Measurements from ENCODE around the gene CD79B. TPM values are rescaled to one million over a fixed set of nuclear protein-coding genes. Genes with fewer than 3 reads are reported as not detected.
A peak's percentile ranks its signal among the peaks of the same experiment; 100 is the strongest.
"Not testable (repeated sequence)": the region's sequence is repeated elsewhere in the genome, so short reads cannot be mapped to it uniquely, and the experiment has no call there.

CD79B gene
- total and polyA plus RNA-seq, 4 donors, result 1.8 to 8.7 (median 5.0) TPM

DNA sequence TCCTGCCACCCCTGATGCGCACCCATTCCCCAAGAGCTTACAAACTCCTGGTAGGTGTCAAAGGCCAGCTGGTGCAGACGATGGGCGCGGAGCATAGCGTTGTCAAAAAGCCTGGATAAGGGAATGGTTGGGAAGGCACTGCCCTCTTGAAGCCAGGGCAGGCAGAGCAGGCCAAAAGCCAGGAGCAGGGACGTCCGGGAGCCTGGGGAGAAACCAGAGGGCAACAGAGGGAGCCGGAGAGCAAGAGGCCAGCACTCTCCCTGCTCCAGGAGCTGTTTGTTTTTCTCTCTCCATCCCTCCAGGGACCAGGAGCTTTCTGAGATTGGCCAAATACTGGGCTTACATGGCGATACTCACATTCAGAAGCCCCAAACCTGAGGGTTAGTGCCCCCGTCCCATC is 13.8 kb downstream of the CD79B start:
- H3K9me3 ChIP-seq (ENCODE audit: control insufficient read depth in 4 of 4, insufficient read depth in 3 of 4, low read length in 3 of 4), result no peaks in the 10 kb centered on the region
- ATAC-seq (ENCODE audit: insufficient read depth, low FRiP score) (no peak), DNase-seq (no peak)
- no peak overlapping the region for H3K4me3 ChIP-seq
- no peak overlapping the region for H3K27ac ChIP-seq (ENCODE audit: low read depth in 1 of 2, low read length in 1 of 2)
- TF ChIP-seq, protein P1, sequence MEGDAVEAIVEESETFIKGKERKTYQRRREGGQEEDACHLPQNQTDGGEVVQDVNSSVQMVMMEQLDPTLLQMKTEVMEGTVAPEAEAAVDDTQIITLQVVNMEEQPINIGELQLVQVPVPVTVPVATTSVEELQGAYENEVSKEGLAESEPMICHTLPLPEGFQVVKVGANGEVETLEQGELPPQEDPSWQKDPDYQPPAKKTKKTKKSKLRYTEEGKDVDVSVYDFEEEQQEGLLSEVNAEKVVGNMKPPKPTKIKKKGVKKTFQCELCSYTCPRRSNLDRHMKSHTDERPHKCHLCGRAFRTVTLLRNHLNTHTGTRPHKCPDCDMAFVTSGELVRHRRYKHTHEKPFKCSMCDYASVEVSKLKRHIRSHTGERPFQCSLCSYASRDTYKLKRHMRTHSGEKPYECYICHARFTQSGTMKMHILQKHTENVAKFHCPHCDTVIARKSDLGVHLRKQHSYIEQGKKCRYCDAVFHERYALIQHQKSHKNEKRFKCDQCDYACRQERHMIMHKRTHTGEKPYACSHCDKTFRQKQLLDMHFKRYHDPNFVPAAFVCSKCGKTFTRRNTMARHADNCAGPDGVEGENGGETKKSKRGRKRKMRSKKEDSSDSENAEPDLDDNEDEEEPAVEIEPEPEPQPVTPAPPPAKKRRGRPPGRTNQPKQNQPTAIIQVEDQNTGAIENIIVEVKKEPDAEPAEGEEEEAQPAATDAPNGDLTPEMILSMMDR (IDR thresholded peaks at IDR 0.05; ENCODE audit: control extremely low read depth, extremely low read depth), result no peak
- H3K4me1 ChIP-seq (ENCODE audit: control insufficient read depth in 5 of 5, insufficient read depth in 5 of 5, low read length in 5 of 5), result no peaks in the 10 kb centered on the region
- 69 to 87% methylated on average over 10 of the region's 10 CpGs for WGBS, 2 donors
- peaks cover 0 to 3% (median 0%) of the 10 kb centered on the region in 4 donors for H3K36me3 ChIP-seq (ENCODE audit: control insufficient read depth in 4 of 4, insufficient read depth in 4 of 4, low read length in 4 of 4)
- H3K9ac ChIP-seq (ENCODE audit: insufficient read depth in 1 of 2, low read length in 2 of 2), result no peak overlapping the region
- no peaks in the 10 kb centered on the region for H3K27me3 ChIP-seq (ENCODE audit: control insufficient read depth in 3 of 3, insufficient read depth in 3 of 3, low read length in 2 of 3)

DNA sequence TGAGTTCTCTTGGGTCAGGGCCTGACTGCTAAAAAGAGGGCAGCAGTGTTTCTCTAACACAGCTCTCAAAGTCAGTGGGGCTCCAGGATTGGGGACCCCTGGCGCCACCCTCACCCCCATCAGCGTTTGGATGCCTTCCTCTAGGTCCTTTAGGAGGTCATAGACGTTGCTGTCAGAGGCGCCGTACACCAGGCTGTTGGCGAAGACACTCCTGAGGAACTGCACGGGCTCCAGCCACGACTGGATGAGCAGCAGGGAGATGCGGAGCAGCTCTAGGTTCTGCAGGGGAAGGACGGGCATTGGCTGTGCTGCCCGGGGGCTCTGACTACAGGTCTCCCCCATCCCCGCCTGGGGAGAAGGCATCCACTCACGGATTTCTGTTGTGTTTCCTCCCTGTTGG is 14.5 kb downstream of the CD79B start:
- Histone ChIP-seq H3K9ac (ENCODE audit: insufficient read depth in 1 of 2, low read length in 2 of 2) (no peak overlapping the region), H3K27me3 (ENCODE audit: control insufficient read depth in 3 of 3, insufficient read depth in 3 of 3, low read length in 2 of 3) (no peaks in the 10 kb centered on the region), H3K4me3 (no peak overlapping the region), H3K4me1 (ENCODE audit: control insufficient read depth in 5 of 5, insufficient read depth in 5 of 5, low read length in 5 of 5) (no peaks in the 10 kb centered on the region), H3K9me3 (ENCODE audit: control insufficient read depth in 4 of 4, insufficient read depth in 3 of 4, low read length in 3 of 4) (no peaks in the 10 kb centered on the region), H3K27ac (ENCODE audit: low read depth in 1 of 2, low read length in 1 of 2) (no peak overlapping the region), H3K36me3 (ENCODE audit: control insufficient read depth in 4 of 4, insufficient read depth in 4 of 4, low read length in 4 of 4) (peaks cover 0 to 3% (median 0%) of the 10 kb centered on the region in 4 donors)
- 79 to 91% methylated on average over 13 of the region's 13 CpGs for WGBS, 2 donors
- TF ChIP-seq, protein P1 (IDR thresholded peaks at IDR 0.05; ENCODE audit: control extremely low read depth, extremely low read depth), result no peak
- ATAC-seq (ENCODE audit: insufficient read depth, low FRiP score) (no peak), DNase-seq (no peak)

DNA sequence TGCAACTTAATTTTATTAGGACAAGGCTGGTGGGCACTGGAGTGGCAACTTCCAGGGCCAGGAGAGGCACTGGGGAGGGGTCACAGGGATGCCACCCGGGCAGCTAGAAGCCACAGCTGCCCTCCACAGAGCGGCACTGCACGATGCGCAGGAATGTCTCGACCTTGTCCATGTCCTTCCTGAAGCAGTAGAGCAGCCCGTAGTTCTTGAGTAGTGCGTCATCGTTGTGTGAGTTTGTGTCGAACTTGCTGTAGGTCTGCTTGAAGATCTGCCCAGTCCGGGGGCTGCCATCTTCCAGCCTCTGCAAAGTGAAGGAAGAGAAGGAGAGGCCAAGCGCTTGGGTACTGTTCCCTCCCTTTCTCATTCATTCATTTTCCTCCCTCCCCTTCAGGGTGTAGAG is 14.9 kb downstream of the CD79B start:
- not testable (repeated sequence) for H3K9ac ChIP-seq (ENCODE audit: insufficient read depth in 1 of 2, low read length in 2 of 2)

GRCh38 chr17:63916566-63917185 is 15.5 kb downstream of the CD79B start:
- Histone ChIP-seq H3K4me3 (no peak overlapping the region), H3K9ac (ENCODE audit: insufficient read depth in 1 of 2, low read length in 2 of 2) (peak overlapping the region in 1 of 2 donors; percentile 49), H3K4me1 (ENCODE audit: control insufficient read depth in 5 of 5, insufficient read depth in 5 of 5, low read length in 5 of 5) (no peaks in the 10 kb centered on the region), H3K27ac (ENCODE audit: low read depth in 1 of 2, low read length in 1 of 2) (no peak overlapping the region), H3K27me3 (ENCODE audit: control insufficient read depth in 3 of 3, insufficient read depth in 3 of 3, low read length in 2 of 3) (no peaks in the 10 kb centered on the region), H3K36me3 (ENCODE audit: control insufficient read depth in 4 of 4, insufficient read depth in 4 of 4, low read length in 4 of 4) (peaks cover 0 to 3% (median 0%) of the 10 kb centered on the region in 4 donors), H3K9me3 (ENCODE audit: control insufficient read depth in 4 of 4, insufficient read depth in 3 of 4, low read length in 3 of 4) (no peaks in the 10 kb centered on the region)
- ATAC-seq (ENCODE audit: insufficient read depth, low FRiP score), result no peak
- no peak for DNase-seq
- TF ChIP-seq, protein P1 (IDR thresholded peaks at IDR 0.05; ENCODE audit: control extremely low read depth, extremely low read depth), result no peak
- 85 to 94% methylated on average over 12 of the region's 12 CpGs for WGBS, 2 donors

More for the DNA sequence above, 14.9 kb downstream of the CD79B start:
- H3K4me1 ChIP-seq (ENCODE audit: control insufficient read depth in 5 of 5, insufficient read depth in 5 of 5, low read length in 5 of 5); H3K9me3 ChIP-seq (ENCODE audit: control insufficient read depth in 4 of 4, insufficient read depth in 3 of 4, low read length in 3 of 4); H3K4me3 ChIP-seq; ATAC-seq (ENCODE audit: insufficient read depth, low FRiP score); H3K27me3 ChIP-seq (ENCODE audit: control insufficient read depth in 3 of 3, insufficient read depth in 3 of 3, low read length in 2 of 3); H3K27ac ChIP-seq (ENCODE audit: low read depth in 1 of 2, low read length in 1 of 2); H3K36me3 ChIP-seq (ENCODE audit: control insufficient read depth in 4 of 4, insufficient read depth in 4 of 4, low read length in 4 of 4); DNase-seq: not testable (repeated sequence)
- 89 to 90% methylated on average over 8 to 11 of the region's 11 CpGs for WGBS, 2 donors

- not testable (repeated sequence) for H3K36me3 ChIP-seq (ENCODE audit: control insufficient read depth in 4 of 4, insufficient read depth in 4 of 4, low read length in 4 of 4); DNase-seq; H3K9ac ChIP-seq (ENCODE audit: insufficient read depth in 1 of 2, low read length in 2 of 2); H3K27ac ChIP-seq (ENCODE audit: low read depth in 1 of 2, low read length in 1 of 2); H3K27me3 ChIP-seq (ENCODE audit: control insufficient read depth in 3 of 3, insufficient read depth in 3 of 3, low read length in 2 of 3); H3K4me3 ChIP-seq; H3K4me1 ChIP-seq (ENCODE audit: control insufficient read depth in 5 of 5, insufficient read depth in 5 of 5, low read length in 5 of 5); H3K9me3 ChIP-seq (ENCODE audit: control insufficient read depth in 4 of 4, insufficient read depth in 3 of 4, low read length in 3 of 4); ATAC-seq (ENCODE audit: insufficient read depth, low FRiP score)
- 72% methylated on average over 10 of the region's 10 CpGs for WGBS, 2 donors
Measured at GRCh38 chr17:63915753-63916152, 16.4 kb downstream of the CD79B start.
